Endometrial microvascular endothelial cells (primary cell): ENCODE measurements around the gene MOB3A. TPM values are rescaled to one million over a fixed set of nuclear protein-coding genes. Genes with fewer than 3 reads are reported as not detected.
"Not testable (repeated sequence)": the region's sequence is repeated elsewhere in the genome, so short reads cannot be mapped to it uniquely, and the experiment has no call there.

Experiments
- in situ Hi-C: cut with HindIII; loops from 2 replicates; pipeline ENCODE4 v1.10.0; 2017; ENCODE audit warnings: low sequenced_read_pairs, low pct_unique_long_range_greater_than_20kb; ENCODE audit errors: inconsistent ontology term
- total RNA-seq: library from RNA; depleted of rRNA; stranded (reverse); fragments of >200 nt; gene quantifications from one replicate; pipeline ENCODE4 v1.2.3, GENCODE V29; 2015; ENCODE audit errors: inconsistent ontology term

Gene MOB3A
- 66.6 TPM for total RNA-seq

GRCh38 chr19:2096034-2096479 is at the start of gene MOB3A:
MOB3A (minus strand) TSS chr19:2096326; CDS start chr19:2078560, 17,766 bp downstream.
- in situ Hi-C loops: no loop called here

DNA sequence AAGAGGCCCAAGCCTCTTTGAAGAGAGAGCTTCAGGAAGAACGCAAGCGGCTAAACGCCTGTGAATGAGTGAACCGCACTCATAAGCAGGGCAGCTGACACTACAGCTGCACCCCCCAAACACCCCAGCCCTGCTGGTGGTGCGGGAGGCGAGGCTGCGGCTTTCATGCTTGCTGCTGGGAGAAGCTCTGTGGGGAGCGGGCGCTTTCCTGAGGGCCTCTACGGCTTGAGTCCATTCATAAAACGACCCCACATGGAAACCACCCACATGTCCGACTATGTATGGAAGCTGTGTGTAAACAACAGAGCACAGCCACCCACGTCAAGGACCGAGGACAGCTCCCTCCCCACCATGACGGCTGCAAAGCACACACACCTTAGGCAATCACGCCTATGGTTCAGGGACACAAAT is 49.7 kb upstream of the MOB3A start:
- in situ Hi-C loops: no loop called here

DNA sequence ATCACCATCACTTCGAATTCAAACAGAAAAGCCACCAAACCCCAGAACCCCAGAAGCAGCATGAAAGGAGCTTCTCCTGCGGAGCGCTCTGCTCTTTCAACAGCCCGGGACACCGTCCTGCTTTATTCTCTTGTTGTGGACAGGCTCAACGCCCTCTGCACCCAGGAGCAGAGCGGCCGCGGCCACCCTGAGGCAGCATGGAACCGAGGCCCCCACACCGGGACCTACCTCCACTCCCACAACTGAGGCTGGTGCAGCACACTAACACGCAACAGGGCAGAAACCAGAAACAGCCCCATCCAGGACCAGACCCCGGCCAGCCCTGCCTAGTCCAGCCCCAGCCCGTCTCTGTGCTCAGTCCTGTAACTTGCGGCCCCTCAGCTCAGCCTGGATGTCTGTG is 48.1 kb upstream of the MOB3A start:
- in situ Hi-C loops: no loop called here

GRCh38 chr19:2142173-2142829 is 46.2 kb upstream of the MOB3A start:
- in situ Hi-C loops: no loop called here

GRCh38 chr19:2140138-2140569 is 44.0 kb upstream of the MOB3A start:
- in situ Hi-C loops: no loop called here

GRCh38 chr19:2139385-2140137 is 43.4 kb upstream of the MOB3A start:
- in situ Hi-C loops: no loop called here

GRCh38 chr19:2138061-2138728 is 42.1 kb upstream of the MOB3A start:
- in situ Hi-C loops: no loop called here

DNA sequence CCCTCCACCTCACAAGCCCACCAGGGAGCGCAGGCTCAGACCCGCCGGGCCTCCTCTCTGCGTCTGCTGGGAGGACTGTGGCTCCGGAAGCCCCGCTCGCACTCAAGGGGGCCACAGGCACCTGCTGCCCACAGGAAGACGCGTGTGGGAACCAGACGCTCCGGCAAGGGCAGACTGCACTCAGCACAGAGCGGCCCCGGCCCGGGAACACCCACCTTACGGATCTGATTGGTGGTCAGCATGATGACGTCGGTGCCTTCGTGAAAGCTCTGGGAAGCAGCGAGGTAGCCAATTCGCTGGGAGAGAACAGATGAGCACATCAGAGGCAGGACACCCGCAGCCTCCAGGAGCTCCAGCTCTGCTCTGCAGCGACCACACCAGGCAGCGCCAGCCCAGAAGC is 40.7 kb upstream of the MOB3A start:
- in situ Hi-C loops: no loop called here

DNA sequence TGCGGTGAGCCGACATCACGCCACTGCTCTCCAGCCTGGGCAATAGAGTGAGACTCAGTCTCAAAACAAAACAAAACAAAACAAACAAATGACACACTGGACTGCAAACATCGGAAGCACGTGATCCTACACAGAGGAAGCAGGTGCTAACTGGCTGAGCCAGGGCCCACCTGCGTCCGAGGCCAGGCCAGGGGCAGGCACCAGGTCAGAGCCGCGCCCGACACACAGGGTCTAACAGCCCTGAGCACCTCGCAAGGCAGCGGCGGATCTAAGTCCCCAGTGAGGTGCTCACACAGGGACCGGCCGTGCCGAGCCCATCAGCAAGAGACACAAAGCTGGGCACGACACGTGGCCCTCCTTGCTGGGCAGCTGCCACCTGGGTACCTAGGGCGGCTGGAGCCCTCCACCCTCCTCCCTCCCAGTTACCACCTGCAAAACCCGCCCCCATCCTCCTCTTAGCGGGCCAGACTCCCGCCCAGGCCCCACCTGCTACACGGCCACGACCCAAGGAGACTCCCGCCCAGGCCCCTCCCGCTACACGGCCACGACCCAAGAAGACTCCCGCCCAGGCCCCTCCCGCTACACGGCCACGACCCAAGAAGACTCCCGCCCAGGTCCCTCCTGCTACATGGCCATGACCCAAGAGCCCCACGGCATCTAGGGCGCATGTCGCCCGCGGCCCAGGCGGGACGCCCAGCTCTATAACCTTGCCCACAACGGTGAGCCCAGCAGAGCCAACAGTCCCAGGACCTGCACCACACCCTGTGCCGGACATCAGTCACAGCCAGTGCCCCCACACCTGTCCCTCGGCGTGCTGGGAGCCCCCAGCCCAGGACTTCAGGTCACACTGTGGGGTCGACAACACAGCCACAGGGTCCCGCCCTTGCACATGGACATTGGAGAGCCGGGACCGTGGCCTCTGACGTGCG is 39.6 kb upstream of the MOB3A start:
- in situ Hi-C loops: no loop called here

- in situ Hi-C loops: no loop called here
Measured at GRCh38 chr19:2132731-2133490, 36.8 kb upstream of the MOB3A start.

DNA sequence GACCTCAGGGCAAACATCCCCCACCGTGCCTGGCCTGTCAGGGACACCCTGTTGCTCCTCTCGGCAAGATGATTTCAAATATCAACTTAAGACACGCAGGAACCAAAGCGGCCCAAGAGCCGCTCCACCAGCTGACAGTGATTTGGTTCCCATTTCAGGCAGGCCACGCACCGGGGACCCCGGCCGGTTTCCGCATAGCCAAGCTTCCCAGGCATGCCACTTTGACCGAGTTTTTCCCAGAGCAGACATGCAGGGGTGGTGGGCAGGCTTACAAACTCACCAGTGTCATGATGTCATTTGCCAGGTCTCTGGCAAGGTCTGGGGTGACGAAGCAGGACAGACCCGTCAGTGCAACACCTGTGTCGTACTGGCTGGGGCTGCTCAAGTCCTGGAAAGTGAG is 36.1 kb upstream of the MOB3A start:
- in situ Hi-C loops: no loop called here

GRCh38 chr19:2131012-2131975 is 35.2 kb upstream of the MOB3A start:
- in situ Hi-C loops: not testable (repeated sequence)

DNA sequence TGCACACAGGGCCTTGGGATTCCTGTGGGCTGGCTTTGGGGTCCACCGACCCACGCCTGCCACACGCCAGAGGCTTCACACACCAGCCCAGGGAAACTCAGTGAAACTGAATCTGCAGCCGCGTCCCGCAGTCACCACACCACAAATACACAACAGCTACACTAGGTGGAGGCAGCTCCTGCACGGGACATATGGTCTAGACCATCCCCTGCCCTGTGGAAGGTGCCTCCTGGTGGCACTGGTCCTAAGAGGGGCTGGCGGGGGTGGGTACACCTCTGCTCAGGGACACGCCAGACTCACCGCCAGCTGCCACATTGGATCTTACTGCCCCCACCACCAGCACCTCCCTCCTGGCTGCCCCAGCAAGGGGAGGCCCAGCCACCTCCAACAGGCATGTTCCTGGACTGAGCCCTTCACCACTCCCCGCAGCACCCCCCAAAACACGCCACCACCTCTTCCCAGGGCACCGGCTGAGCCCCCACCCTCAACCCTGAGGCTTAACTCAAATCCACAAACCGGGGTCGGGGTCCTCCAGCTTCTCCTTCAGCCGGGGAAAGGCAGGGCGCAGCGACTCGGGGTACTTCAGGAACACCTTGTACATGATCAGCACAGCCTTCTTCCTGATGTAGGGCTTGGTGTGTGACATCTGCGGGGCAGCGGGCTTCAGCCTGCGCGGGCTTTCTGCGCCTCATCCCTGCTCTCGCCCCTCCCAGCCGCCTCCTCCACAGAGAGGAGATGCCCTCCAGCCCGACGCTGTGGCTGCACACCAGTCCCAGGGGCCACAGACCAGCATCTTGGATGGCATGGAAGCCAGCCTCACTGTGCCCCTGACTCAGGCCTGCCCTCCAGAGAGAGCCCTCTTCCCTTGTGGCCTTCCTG is 34.0 kb upstream of the MOB3A start:
- in situ Hi-C loops: no loop called here

DNA sequence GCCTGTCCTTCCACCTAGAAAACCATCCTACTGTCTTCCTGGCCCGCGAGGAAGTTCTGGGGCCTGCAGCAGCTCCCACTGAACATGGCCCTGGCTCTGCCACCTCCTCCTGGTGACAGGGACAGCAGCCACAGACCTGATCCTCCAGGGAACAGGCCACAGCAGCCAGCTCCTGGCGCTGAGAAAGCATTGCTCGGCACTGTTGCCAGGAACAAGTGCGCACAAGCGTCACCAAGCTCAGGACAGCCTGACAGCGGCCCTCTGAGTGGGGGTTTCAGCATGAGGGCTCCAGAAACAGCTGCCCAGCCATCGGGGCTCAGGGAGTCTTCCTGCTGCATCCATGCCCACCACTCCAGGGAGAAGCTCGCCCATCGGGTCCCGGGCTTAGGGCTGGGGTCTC is 33.4 kb upstream of the MOB3A start:
- in situ Hi-C loops: no loop called here

DNA sequence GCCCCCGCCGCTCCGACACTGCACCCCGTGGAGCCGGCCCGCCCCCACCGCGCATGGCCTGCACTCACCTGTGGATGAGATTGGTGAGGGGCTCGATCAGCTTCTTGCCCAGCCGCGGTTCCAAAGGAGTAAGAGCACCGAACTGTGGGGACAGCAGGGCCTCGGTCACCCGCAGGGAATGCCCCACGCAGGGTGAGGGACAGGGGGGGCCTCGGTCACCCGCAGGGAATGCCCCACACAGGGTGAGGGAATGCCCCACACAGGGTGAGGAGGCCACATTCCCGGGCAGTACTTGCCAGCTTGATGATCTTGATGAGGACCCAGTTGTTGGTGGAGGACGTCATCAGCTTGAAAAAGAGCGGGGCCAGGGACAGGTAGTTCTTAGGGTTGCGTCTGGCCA is 32.9 kb upstream of the MOB3A start:
- in situ Hi-C loops: no loop called here

DNA sequence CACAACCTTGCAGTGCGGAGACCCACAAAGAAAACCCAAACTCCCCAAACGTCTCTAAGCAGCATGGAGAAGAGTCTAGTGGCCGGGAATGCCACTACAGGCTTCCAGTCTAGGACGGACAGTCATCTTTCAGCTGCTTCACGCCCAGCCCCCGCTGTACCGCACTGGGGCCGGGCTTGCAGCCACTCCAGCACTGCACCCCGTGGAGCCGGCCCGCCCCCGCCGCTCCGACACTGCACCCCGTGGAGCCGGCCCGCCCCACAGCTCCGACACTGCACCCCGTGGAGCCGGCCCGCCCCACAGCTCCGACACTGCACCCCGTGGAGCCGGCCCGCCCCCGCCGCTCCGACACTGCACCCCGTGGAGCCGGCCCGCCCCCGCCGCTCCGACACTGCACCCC is 32.1 kb upstream of the MOB3A start:
- in situ Hi-C loops: not testable (repeated sequence)
